ENCODE data around the gene ARMC2. TPM values are rescaled to one million over a fixed set of nuclear protein-coding genes. Genes with fewer than 3 reads are reported as not detected.
A peak's percentile ranks its signal among the peaks of the same experiment; 100 is the strongest.

Gene ARMC2, protein sequence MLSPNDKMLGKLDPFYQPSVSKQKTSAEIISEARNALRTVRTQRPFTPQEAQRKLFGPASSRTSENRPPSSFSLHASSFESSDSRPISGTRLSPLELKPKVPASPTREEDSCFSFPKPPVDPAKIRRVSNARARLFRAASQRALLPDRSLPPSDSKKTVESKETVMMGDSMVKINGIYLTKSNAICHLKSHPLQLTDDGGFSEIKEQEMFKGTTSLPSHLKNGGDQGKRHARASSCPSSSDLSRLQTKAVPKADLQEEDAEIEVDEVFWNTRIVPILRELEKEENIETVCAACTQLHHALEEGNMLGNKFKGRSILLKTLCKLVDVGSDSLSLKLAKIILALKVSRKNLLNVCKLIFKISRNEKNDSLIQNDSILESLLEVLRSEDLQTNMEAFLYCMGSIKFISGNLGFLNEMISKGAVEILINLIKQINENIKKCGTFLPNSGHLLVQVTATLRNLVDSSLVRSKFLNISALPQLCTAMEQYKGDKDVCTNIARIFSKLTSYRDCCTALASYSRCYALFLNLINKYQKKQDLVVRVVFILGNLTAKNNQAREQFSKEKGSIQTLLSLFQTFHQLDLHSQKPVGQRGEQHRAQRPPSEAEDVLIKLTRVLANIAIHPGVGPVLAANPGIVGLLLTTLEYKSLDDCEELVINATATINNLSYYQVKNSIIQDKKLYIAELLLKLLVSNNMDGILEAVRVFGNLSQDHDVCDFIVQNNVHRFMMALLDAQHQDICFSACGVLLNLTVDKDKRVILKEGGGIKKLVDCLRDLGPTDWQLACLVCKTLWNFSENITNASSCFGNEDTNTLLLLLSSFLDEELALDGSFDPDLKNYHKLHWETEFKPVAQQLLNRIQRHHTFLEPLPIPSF
- total RNA-seq (1 to 10 TPM; 7.6 to 9.4 TPM), polyA plus RNA-seq (1 to 10 TPM; 2.4 to 4.9 (median 2.8) TPM), total RNA-seq (1.9 to 7.9 (median 5.1) reads per million in 6 experiments)

DNA sequence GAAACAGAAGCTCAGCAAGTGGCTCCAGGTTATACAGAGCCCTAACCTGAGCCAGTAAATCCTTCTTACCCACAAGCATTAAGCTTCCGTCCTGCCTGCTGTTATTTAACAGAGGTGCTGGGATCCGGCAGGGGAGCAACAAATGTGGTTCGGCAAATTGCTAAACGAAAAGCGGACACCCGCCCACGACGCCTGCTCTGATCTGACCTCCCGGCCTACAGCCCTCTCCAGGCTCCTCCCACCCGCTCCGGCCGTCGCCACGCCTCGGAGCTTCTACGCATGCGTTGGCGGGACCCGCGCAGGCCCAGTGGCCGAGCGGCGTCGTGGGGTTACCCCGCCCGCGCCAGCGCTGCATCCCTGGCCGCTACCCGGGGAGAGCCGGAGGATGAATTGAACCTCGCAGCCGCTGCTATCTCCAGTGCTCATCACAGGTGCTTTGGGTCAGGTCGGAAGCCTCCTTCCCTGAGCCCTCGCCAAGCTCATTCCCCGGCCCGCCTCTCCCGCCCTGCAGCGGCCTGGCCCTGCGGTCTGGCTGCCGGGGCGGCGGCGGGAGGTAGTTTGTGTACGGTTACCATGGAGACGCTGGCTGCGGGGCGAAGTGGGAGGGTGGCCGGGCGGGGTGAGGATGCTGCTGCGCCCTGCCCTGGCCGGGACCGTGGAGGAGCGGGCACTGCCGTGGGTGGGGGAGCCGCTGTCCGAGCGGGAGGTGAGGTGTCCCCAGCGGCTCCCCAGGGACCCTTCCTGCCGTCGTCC is at the start of gene ARMC2:
ARMC2 (plus strand) TSS at position 307 of the 753 bp plus-strand sequence. CDS start 5,846 bp downstream, outside the sequence.
- Mint-ChIP-seq H3K36me3 (no peaks in the 10 kb centered on the region), H3K4me1 (peaks cover 10 to 33% (median 15%) of the 10 kb centered on the region in 4 donors), H3K27ac (peak within 1 kb of the TSS; percentile 76 to 95 (median 91)), H3K4me3 (peak within 1 kb of the TSS; percentile 84 to 92 (median 90)), H3K27me3 (no peaks in the 10 kb centered on the region), H3K9me3 (no peaks in the 10 kb centered on the region)
- POLR2A ChIA-PET, result interaction anchor here (0.9 to 2.4 kb wide), 6 partner anchors 8 to 290 kb away, joined by 3 to 11 read pairs (median 6); partner anchors contain the start of genes CEP57L1 and SESN1
- ATAC-seq (peak; percentile 80 to 89), DNase-seq (peak; percentile 72 to 94 (median 84))

DNA sequence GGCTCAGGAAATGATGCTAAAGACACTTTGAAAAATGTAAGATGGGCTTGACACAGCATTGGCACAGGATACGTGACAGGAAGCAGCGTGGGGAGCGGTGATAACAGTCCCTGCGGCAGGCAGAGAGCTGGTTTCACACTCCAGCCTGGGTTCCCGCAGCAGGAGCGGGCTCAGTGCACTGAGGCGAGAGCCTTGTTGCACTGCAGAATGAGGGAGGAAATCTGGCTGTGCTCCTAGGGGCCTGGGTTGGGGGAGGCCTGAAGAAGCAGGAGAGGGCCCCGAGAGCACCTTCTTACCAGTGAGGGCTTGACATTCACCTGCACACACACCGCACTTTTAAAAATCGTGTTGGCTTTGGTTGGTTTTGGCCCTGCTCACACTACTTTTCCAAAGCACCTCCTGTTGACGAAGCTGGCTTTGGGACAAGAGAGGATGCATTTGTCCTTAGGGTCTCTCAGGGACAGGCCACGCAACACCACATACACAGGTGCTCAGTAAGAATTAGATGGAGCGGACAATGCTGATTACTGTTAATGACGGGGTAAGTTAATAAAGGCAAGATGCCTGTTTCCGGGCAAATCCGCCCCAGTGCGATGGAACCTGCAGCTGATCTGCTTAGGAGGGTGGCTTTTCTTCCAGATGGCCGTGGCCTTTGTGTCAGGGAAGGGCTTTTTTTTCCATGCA is 49.4 kb upstream of the ARMC2 start:
- Mint-ChIP-seq H3K9me3 (no peaks in the 10 kb centered on the region), H3K27me3 (no peaks in the 10 kb centered on the region), H3K27ac (peak overlapping the region; percentile 31 to 93 (median 82)), H3K4me1 (peaks cover 8 to 33% (median 19%) of the 10 kb centered on the region in 4 donors), H3K4me3 (peak overlapping the region; percentile 54 to 89 (median 78)), H3K36me3 (no peaks in the 10 kb centered on the region)
- DNase-seq (peak in 9 of 10 donors; percentile 20 to 69 (median 48)), ATAC-seq (peak; percentile 98 to 99)
- POLR2A ChIA-PET, result no interaction called here

- Mint-ChIP-seq H3K4me1 (peaks cover 8 to 33% (median 19%) of the 10 kb centered on the region in 4 donors), H3K9me3 (no peaks in the 10 kb centered on the region), H3K36me3 (no peaks in the 10 kb centered on the region), H3K27ac (peak overlapping the region in 1 of 10 donors; percentile 29), H3K4me3 (peak overlapping the region in 1 of 10 donors; percentile 12), H3K27me3 (no peaks in the 10 kb centered on the region)
- DNase-seq (no peak), ATAC-seq (no peak)
- POLR2A ChIA-PET, result no interaction called here
These were observed 48.9 kb upstream of the ARMC2 start for GRCh38 chr6:108799354-108799717.

- POLR2A ChIA-PET, result no interaction called here
- H3K9me3 Mint-ChIP-seq, result no peaks in the 10 kb centered on the region
- ATAC-seq, result no peak
- no peak overlapping the region for H3K4me3 Mint-ChIP-seq
- H3K4me1 Mint-ChIP-seq, result peaks cover 8 to 33% (median 19%) of the 10 kb centered on the region in 4 donors
- H3K27me3 Mint-ChIP-seq, result no peaks in the 10 kb centered on the region
- no peaks in the 10 kb centered on the region for H3K36me3 Mint-ChIP-seq
- no peak for DNase-seq
- H3K27ac Mint-ChIP-seq, result peak overlapping the region in 1 of 10 donors; percentile 39
These were observed 48.4 kb upstream of the ARMC2 start for GRCh38 chr6:108799791-108800190.

GRCh38 chr6:108800427-108800864 is 47.8 kb upstream of the ARMC2 start:
- H3K9me3 Mint-ChIP-seq, result no peaks in the 10 kb centered on the region
- DNase-seq, result no peak
- H3K36me3 Mint-ChIP-seq, result no peaks in the 10 kb centered on the region
- no peak overlapping the region for H3K27ac Mint-ChIP-seq
- POLR2A ChIA-PET, result no interaction called here
- H3K27me3 Mint-ChIP-seq, result no peaks in the 10 kb centered on the region
- H3K4me3 Mint-ChIP-seq, result no peak overlapping the region
- no peak for ATAC-seq
- H3K4me1 Mint-ChIP-seq, result peaks cover 8 to 37% (median 19%) of the 10 kb centered on the region in 4 donors

GRCh38 chr6:108801366-108801765 is 46.9 kb upstream of the ARMC2 start:
- Mint-ChIP-seq H3K4me3 (no peak overlapping the region), H3K27me3 (no peaks in the 10 kb centered on the region), H3K36me3 (no peaks in the 10 kb centered on the region), H3K4me1 (peaks cover 8 to 46% (median 19%) of the 10 kb centered on the region in 4 donors), H3K9me3 (no peaks in the 10 kb centered on the region), H3K27ac (no peak overlapping the region)
- DNase-seq (no peak), ATAC-seq (no peak)
- POLR2A ChIA-PET, result no interaction called here

- Mint-ChIP-seq H3K4me3 (no peak overlapping the region), H3K36me3 (no peaks in the 10 kb centered on the region), H3K27ac (no peak overlapping the region), H3K4me1 (peaks cover 0 to 24% (median 4%) of the 10 kb centered on the region in 4 donors), H3K27me3 (no peaks in the 10 kb centered on the region), H3K9me3 (no peaks in the 10 kb centered on the region)
- POLR2A ChIA-PET, result no interaction called here
- ATAC-seq (no peak), DNase-seq (no peak)
These were observed 44.2 kb upstream of the ARMC2 start for GRCh38 chr6:108803982-108804490.

DNA sequence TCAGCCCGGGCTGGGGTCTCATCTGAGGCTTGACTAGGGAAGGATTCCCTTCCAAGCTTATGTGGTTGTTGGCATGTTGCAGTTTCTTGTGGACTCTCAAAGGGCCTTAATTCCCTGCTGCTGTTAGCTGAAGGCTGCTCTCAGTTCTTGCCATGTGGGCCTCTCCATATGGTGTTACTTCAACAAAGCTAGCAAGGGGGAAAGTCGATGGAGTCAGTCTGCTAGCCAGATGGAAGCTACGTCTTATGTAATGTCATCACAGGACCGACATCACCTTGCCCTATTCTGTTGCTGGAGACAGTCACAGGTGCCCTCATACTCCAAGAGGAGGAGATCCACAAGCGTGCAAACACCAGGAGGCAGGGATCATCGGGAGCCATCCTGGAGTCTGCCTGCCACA is 43.3 kb upstream of the ARMC2 start:
- Mint-ChIP-seq H3K9me3 (no peaks in the 10 kb centered on the region), H3K4me3 (no peak overlapping the region), H3K27ac (peak overlapping the region in 1 of 10 donors; percentile 29), H3K4me1 (peaks cover 0 to 15% (median 0%) of the 10 kb centered on the region in 4 donors), H3K27me3 (no peaks in the 10 kb centered on the region), H3K36me3 (no peaks in the 10 kb centered on the region)
- DNase-seq (no peak), ATAC-seq (no peak)
- POLR2A ChIA-PET, result no interaction called here

- H3K27me3 Mint-ChIP-seq, result no peaks in the 10 kb centered on the region
- no peak for DNase-seq
- H3K9me3 Mint-ChIP-seq, result no peaks in the 10 kb centered on the region
- POLR2A ChIA-PET, result no interaction called here
- H3K27ac Mint-ChIP-seq, result peak overlapping the region in 1 of 10 donors; percentile 25
- ATAC-seq, result no peak
- no peaks in the 10 kb centered on the region for H3K36me3 Mint-ChIP-seq
- H3K4me1 Mint-ChIP-seq, result peaks cover 0 to 14% (median 0%) of the 10 kb centered on the region in 4 donors
- no peak overlapping the region for H3K4me3 Mint-ChIP-seq
These were observed 42.5 kb upstream of the ARMC2 start for GRCh38 chr6:108805611-108806167.

- Mint-ChIP-seq H3K27me3 (no peaks in the 10 kb centered on the region), H3K9me3 (no peaks in the 10 kb centered on the region), H3K27ac (peak overlapping the region in 2 of 10 donors; percentile 25 to 61), H3K4me3 (peak overlapping the region in 1 of 10 donors; percentile 7), H3K36me3 (no peaks in the 10 kb centered on the region), H3K4me1 (peaks cover 0 to 14% (median 0%) of the 10 kb centered on the region in 4 donors)
- DNase-seq (no peak), ATAC-seq (no peak)
- POLR2A ChIA-PET, result no interaction called here
These were observed 42.1 kb upstream of the ARMC2 start for GRCh38 chr6:108806171-108806570.

- no peaks in the 10 kb centered on the region for H3K36me3 Mint-ChIP-seq
- ATAC-seq, result no peak
- no peak overlapping the region for H3K4me3 Mint-ChIP-seq
- no peak overlapping the region for H3K27ac Mint-ChIP-seq
- H3K4me1 Mint-ChIP-seq, result peaks cover 0 to 13% (median 0%) of the 10 kb centered on the region in 4 donors
- no peak for DNase-seq
- H3K27me3 Mint-ChIP-seq, result no peaks in the 10 kb centered on the region
- no peaks in the 10 kb centered on the region for H3K9me3 Mint-ChIP-seq
- POLR2A ChIA-PET, result no interaction called here
These were observed 41.6 kb upstream of the ARMC2 start for GRCh38 chr6:108806665-108807064.
